Keratinocyte (primary cell): ENCODE results near the gene BASP1. TPM values are rescaled to one million over a fixed set of nuclear protein-coding genes. Genes with fewer than 3 reads are reported as not detected.

Source experiments
- DNase-seq: peaks from one replicate; pipeline ENCODE4 v3.0.0-alpha.2; 2011; ENCODE audit warnings: low read depth, missing footprints, low spot score
- FAIRE-seq: peaks from 2 replicates; lab custom pipeline; 2011; peaks lifted over from hg19 to GRCh38; lab: Jason Lieb, UNC
- H2AFZ ChIP-seq: 2 replicates; pipeline ENCODE4 v1.6.0; 2012; ENCODE audit warnings: low read length, control low read depth, inconsistent platforms; ENCODE audit not compliant: control insufficient read depth
- H3K27ac ChIP-seq: 2 replicates; pipeline ENCODE4 v1.5.1; 2011; ENCODE audit warnings: low read length; ENCODE audit not compliant: control insufficient read depth, insufficient read depth
- H3K27me3 ChIP-seq: 3 replicates; pipeline ENCODE4 v1.6.0; 2011; ENCODE audit warnings: low read length; ENCODE audit not compliant: control insufficient read depth, insufficient read depth; ENCODE audit errors: extremely low read depth
- H3K36me3 ChIP-seq, 2 experiments: 2 replicates in 1 of 2; 3 replicates in 1 of 2; pipeline ENCODE4 v1.5.1; 2011; ENCODE audit warnings: low read length in 2 of 2, mild to moderate bottlenecking in 1 of 2; ENCODE audit not compliant: control insufficient read depth in 2 of 2, insufficient read depth in 2 of 2; ENCODE audit errors: extremely low read depth in 1 of 2
- H3K4me1 ChIP-seq: 3 replicates; pipeline ENCODE4 v1.5.1; 2011; ENCODE audit warnings: low read length; ENCODE audit not compliant: control insufficient read depth, insufficient read depth; ENCODE audit errors: extremely low read depth
- H3K4me2 ChIP-seq: 3 replicates; pipeline ENCODE4 v1.6.0; 2011; ENCODE audit warnings: low read depth, low read length; ENCODE audit not compliant: control insufficient read depth, insufficient read depth; ENCODE audit errors: extremely low read depth
- H3K4me3 ChIP-seq, 3 experiments: fragments of 200-600 bp in 1 of 3; sonication (generic) in 1 of 3; 2 replicates in 2 of 3; 3 replicates in 1 of 3; pipeline ENCODE4 v1.5.1; 2011 to 2016; ENCODE audit warnings: low read length in 3 of 3, mild to moderate bottlenecking in 3 of 3, control low read depth in 2 of 3, inconsistent platforms in 1 of 3, low read depth in 1 of 3, mixed read lengths in 1 of 3, mixed run types in 1 of 3, moderate library complexity in 1 of 3; ENCODE audit not compliant: control insufficient read depth in 2 of 3, insufficient read depth in 2 of 3; ENCODE audit errors: extremely low read depth in 1 of 3
- H3K79me2 ChIP-seq: 2 replicates; pipeline ENCODE4 v1.6.0; 2012; ENCODE audit warnings: low read length; ENCODE audit not compliant: control insufficient read depth, insufficient read depth
- H3K9ac ChIP-seq: 3 replicates; pipeline ENCODE4 v1.6.0; 2011; ENCODE audit warnings: low read length; ENCODE audit not compliant: control insufficient read depth, insufficient read depth; ENCODE audit errors: extremely low read depth
- H3K9me1 ChIP-seq: 3 replicates; pipeline ENCODE4 v1.6.0; 2011; ENCODE audit warnings: low read length; ENCODE audit not compliant: control insufficient read depth, insufficient read depth; ENCODE audit errors: extremely low read depth
- H3K9me3 ChIP-seq: 2 replicates; pipeline ENCODE4 v1.5.1; 2012; ENCODE audit warnings: low read depth, low read length; ENCODE audit not compliant: control insufficient read depth
- H4K20me1 ChIP-seq: 3 replicates; pipeline ENCODE4 v1.6.0; 2011; ENCODE audit warnings: low read length; ENCODE audit not compliant: control insufficient read depth, insufficient read depth; ENCODE audit errors: extremely low read depth
- CTCF ChIP-seq, 3 experiments: IDR thresholded peaks in 1 of 3; conservative IDR thresholded peaks in 1 of 3; optimal IDR thresholded peaks in 1 of 3; 2 replicates in 2 of 3; 3 replicates in 1 of 3; pipeline versions ENCODE3 to v1.5.1; 2011; ENCODE audit warnings: low read length in 3 of 3, mild to moderate bottlenecking in 3 of 3, moderate library complexity in 2 of 3, control low read depth in 1 of 3, inconsistent platforms in 1 of 3; ENCODE audit not compliant: insufficient read depth in 2 of 3; ENCODE audit errors: extremely low read depth in 1 of 3
- EZH2 ChIP-seq: IDR thresholded peaks from one replicate; pipeline ENCODE4 v1.6.1; 2012; ENCODE audit warnings: inconsistent platforms, mild to moderate bottlenecking, low read length, moderate library complexity
- dilution Hi-C: fragments of 300-500 bp; cut with MboI; formaldehyde crosslinking; loops from one replicate; pipeline ENCODE4 v1.7.0; 2020; ENCODE audit warnings: low sequenced_read_pairs; ENCODE audit not compliant: extremely low pct_ligation_motif_present
- polyA plus RNA-seq, 5 experiments: library from polyadenylated mRNA; depleted of rRNA in 3 of 5; stranded (reverse) in 3 of 5; stranded (forward) in 1 of 5; unstranded in 1 of 5; fragments of >200 nt; gene quantifications; 1 replicate in 1 of 5; 2 replicates in 3 of 5; 3 replicates in 1 of 5; pipeline versions ENCODE4 v1.2.1 to v1.2.3, GENCODE V29; 2011 to 2012; ENCODE audit warnings: missing spikeins in 2 of 5, low read depth in 1 of 5, low replicate concordance in 1 of 5

The BASP1 gene
- polyA plus RNA-seq, 1 donor (not counting 4 experiments of a cell fraction or from before 2014, with no cell fraction given): 127 TPM

GRCh38 chr5:17213938-17214337 lies 3.5 kb upstream of the BASP1 start:
- Histone ChIP-seq H3K79me2 (peaks cover 10% of the 10 kb centered on the region), H3K9ac (no peak overlapping the region), H3K4me2 (no peak overlapping the region), H3K9me1 (no peaks in the 10 kb centered on the region), H3K4me1 (peaks cover 5% of the 10 kb centered on the region), H3K36me3 (no peaks in the 10 kb centered on the region), H3K27ac (no peak overlapping the region), H2AFZ (no peak overlapping the region), H3K9me3 (no peaks in the 10 kb centered on the region), H4K20me1 (no peaks in the 10 kb centered on the region), H3K4me3 (no peak overlapping the region), H3K27me3 (no peaks in the 10 kb centered on the region)
- dilution Hi-C loops: no loop called here
- DNase-seq (no peak), FAIRE-seq (no peak)
- TF ChIP-seq CTCF (optimal IDR thresholded peaks at IDR 0.05 in 1 of 3, IDR thresholded peaks at IDR 0.05 in 1 of 3, conservative IDR thresholded peaks at IDR 0.05 in 1 of 3; ENCODE audit: extremely low read depth in 1 of 3, insufficient read depth in 2 of 3, low read length in 3 of 3) (no peak), EZH2 (no peak)

- dilution Hi-C loops: no loop called here
- H3K27ac ChIP-seq: no peak overlapping the region
- no peaks in the 10 kb centered on the region for H3K27me3 ChIP-seq
- peaks cover 0 to 7% of the 10 kb centered on the region in 2 experiments for H3K36me3 ChIP-seq
- no peak overlapping the region for H3K4me3 ChIP-seq
- TF ChIP-seq EZH2: no peak
- TF ChIP-seq CTCF (optimal IDR thresholded peaks at IDR 0.05 in 1 of 3, IDR thresholded peaks at IDR 0.05 in 1 of 3, conservative IDR thresholded peaks at IDR 0.05 in 1 of 3; ENCODE audit: extremely low read depth in 1 of 3, insufficient read depth in 2 of 3, low read length in 3 of 3): no peak
- DNase-seq (no peak), FAIRE-seq (no peak)
- no peak overlapping the region for H3K4me2 ChIP-seq
- H3K79me2 ChIP-seq: peaks cover 20% of the 10 kb centered on the region
- peaks cover 13% of the 10 kb centered on the region for H3K4me1 ChIP-seq
- no peaks in the 10 kb centered on the region for H3K9me3 ChIP-seq
- H4K20me1 ChIP-seq: no peaks in the 10 kb centered on the region
- H3K9ac ChIP-seq: no peak overlapping the region
- no peak overlapping the region for H2AFZ ChIP-seq
- no peaks in the 10 kb centered on the region for H3K9me1 ChIP-seq
These were observed 2.5 kb upstream of the BASP1 start for GRCh38 chr5:17214893-17215292.
